Sciatic nerve (tissue), 1 donor: ENCODE measurements around the gene GBP4. TPM values are rescaled to one million over a fixed set of nuclear protein-coding genes. Genes with fewer than 3 reads are reported as not detected.

Experiments
- total RNA-seq: library from RNA; stranded (reverse); fragmentation: NEBNext Ultra II Directional; extraction: Animal tissue kit (Norgen Biotek cat#: 25700); gene quantifications from one replicate; pipeline ENCODE4 v1.2.1, GENCODE V29; 2021
- donor health status: DM: no; HTN: no; CAD: no.

The GBP4 gene
- total RNA-seq, 1 donor from 2014 or later = 19.4 TPM

Other genes with a start within 250 kb of the GBP4 start
- gene KYAT3, start 206.3 kb downstream of the GBP4 start, total RNA-seq = 34.2 TPM
- 25.6 TPM for gene RBMXL1, start 206.3 kb downstream of the GBP4 start, total RNA-seq
- 25.9 TPM for gene GBP3, start 176.1 kb downstream of the GBP4 start, total RNA-seq
- 38.4 TPM for gene GBP1, start 133.7 kb downstream of the GBP4 start, total RNA-seq
- 80.0 TPM for gene GBP2, start 72.8 kb downstream of the GBP4 start, total RNA-seq
- 0.13 TPM for gene GBP7, start 22.9 kb downstream of the GBP4 start, total RNA-seq
- gene GBP5, start 73.9 kb upstream of the GBP4 start, total RNA-seq = 6.4 TPM
- gene GBP6, start 165.1 kb upstream of the GBP4 start, total RNA-seq = not detected